Measurements from ENCODE around the gene ZMIZ2. TPM values are rescaled to one million over a fixed set of nuclear protein-coding genes. Genes with fewer than 3 reads are reported as not detected.

The ZMIZ2 gene
- total RNA-seq (2022; extraction: Qiagen RNA extraction) = 25.6 to 31.6 TPM (median 29.0 TPM) in 5 replicates

GRCh38 chr7:44748045-44748947 lies at the start of gene ZMIZ2:
TSS of gene ZMIZ2 (plus strand) at chr7:44748847. CDS start at chr7:44756250, 7,403 bp downstream.

GRCh38 chr7:44796504-44797328 lies 48.1 kb downstream of the ZMIZ2 start, which contains the start of gene PPIA:
TSS of gene PPIA (plus strand) at chr7:44796681. CDS start at chr7:44796725, 44 bp downstream.

Other genes starting within 250 kb of the ZMIZ2 start
- gene NPC1L1, start 207.5 kb upstream of the ZMIZ2 start, total RNA-seq (2022; extraction: Qiagen RNA extraction) = 0.05 to 0.11 TPM (median 0.08 TPM) in 5 replicates
- gene DDX56, start 174.9 kb upstream of the ZMIZ2 start, total RNA-seq (2022; extraction: Qiagen RNA extraction) = 110 to 138 TPM (median 117 TPM) in 5 replicates
- 46.5 to 53.4 TPM (median 51.8 TPM) in 5 replicates for gene TMED4, start 166.6 kb upstream of the ZMIZ2 start, total RNA-seq (2022; extraction: Qiagen RNA extraction)
- 26.4 to 36.1 TPM (median 29.9 TPM) in 5 replicates for gene OGDH, start 142.2 kb upstream of the ZMIZ2 start, total RNA-seq (2022; extraction: Qiagen RNA extraction)
- gene PPIA, start 47.8 kb downstream of the ZMIZ2 start, total RNA-seq (2022; extraction: Qiagen RNA extraction) = 5,081 to 5,969 TPM (median 5,222 TPM) in 5 replicates
- 197 to 266 TPM (median 255 TPM) in 5 replicates for gene H2AZ2, start 99.2 kb downstream of the ZMIZ2 start, total RNA-seq (2022; extraction: Qiagen RNA extraction)
- 11.5 to 14.9 TPM (median 13.1 TPM) in 5 replicates for gene PURB, start 136.7 kb downstream of the ZMIZ2 start, total RNA-seq (2022; extraction: Qiagen RNA extraction)
- gene MYO1G, start 230.2 kb downstream of the ZMIZ2 start, total RNA-seq (2022; extraction: Qiagen RNA extraction) = 0.16 to 0.25 TPM (median 0.21 TPM) in 5 replicates